ENCODE data around the gene ITGB5. TPM values are rescaled to one million over a fixed set of nuclear protein-coding genes. Genes with fewer than 3 reads are reported as not detected.

The ITGB5 gene
- total RNA-seq, 1 experiment from 2014 or later = 77.8 TPM

- TF ChIP-seq CTCF (IDR thresholded peaks at IDR 0.05 in 2 of 3, conservative IDR thresholded peaks at IDR 0.05 in 1 of 3; ENCODE audit: borderline replicate concordance in 1 of 3, insufficient read depth in 1 of 3, low read depth in 2 of 3, low read length in 2 of 3) (no peak), EZH2phosphoT487 (IDR thresholded peaks at IDR 0.05; ENCODE audit: borderline replicate concordance) (no peak)
Measured at GRCh38 chr3:124767691-124768090, 119.5 kb downstream of the ITGB5 start (continued).

GRCh38 chr3:124767264-124767663 lies 119.9 kb downstream of the ITGB5 start:
- CTCF ChIA-PET = interaction anchor here (5.6 kb wide), 1 partner anchor 134 kb away, joined by 35 read pairs; no protein-coding TSS in a partner anchor
- Histone ChIP-seq H3K27ac (ENCODE audit: low read depth, low read length) (no peak overlapping the region), H3K9me3 (ENCODE audit: control insufficient read depth in 1 of 2, insufficient read depth in 1 of 2, low read depth in 1 of 2, low read length in 2 of 2) (no peaks in the 10 kb centered on the region), H3K9me2 (ENCODE audit: insufficient read depth) (no peaks in the 10 kb centered on the region), H3K4me1 (ENCODE audit: control insufficient read depth in 1 of 2, insufficient read depth in 2 of 2, low read length in 2 of 2) (peaks cover 0 to 4% of the 10 kb centered on the region in 2 experiments; a peak in 1 of 4 replicates), H2AFZ (ENCODE audit: low read depth, low read length, poor library complexity, severe bottlenecking) (no peak overlapping the region), H3K4me3 (replicated peaks in 1 of 2; ENCODE audit: low read depth in 1 of 2, low read length in 2 of 2) (no peak overlapping the region), H3K27me3 (ENCODE audit: insufficient read depth, low read length) (no peaks in the 10 kb centered on the region), H3K36me3 (ENCODE audit: control insufficient read depth in 1 of 2, insufficient read depth in 2 of 2, low read length in 2 of 2) (peaks cover under 1 to 3% of the 10 kb centered on the region in 2 experiments; a peak in 1 of 4 replicates), H3K9ac (ENCODE audit: low read length) (no peak overlapping the region), H4K20me1 (ENCODE audit: insufficient read depth) (no peaks in the 10 kb centered on the region), H3K4me2 (ENCODE audit: low read length) (no peak overlapping the region), H3K79me2 (ENCODE audit: insufficient read depth, low read length) (no peaks in the 10 kb centered on the region)
- RAD21 ChIA-PET (ENCODE audit: low non-redundant PET in 1 of 2, low total read pairs in 2 of 2, uncharacterized antibody in 2 of 2, unreplicated experiment in 2 of 2) = no interaction called here
- no TSS peak for BruUV-seq (replicated peaks)
- DNase-seq (ENCODE audit: low read depth, low spot score) (no peak), ATAC-seq (no peak)
- POLR2A ChIA-PET = no interaction called here
- intact Hi-C loops (cut with micrococcal nuclease) = loop anchor here (10.0 kb wide), 1 partner anchor 202 kb away; no protein-coding TSS in a partner anchor
- TF ChIP-seq ZBTB33 (IDR thresholded peaks at IDR 0.05; ENCODE audit: extremely low read depth, insufficient replicate concordance, low read length) (no peak), SIN3A (IDR thresholded peaks at IDR 0.05; ENCODE audit: low read depth) (no peak), POLR2A (IDR thresholded peaks at IDR 0.05; ENCODE audit: borderline replicate concordance, extremely low read depth, insufficient read depth, insufficient read length) (no peak), RAD21 (IDR thresholded peaks at IDR 0.05; ENCODE audit: low read depth) (no peak), POLR2AphosphoS5 (IDR thresholded peaks at IDR 0.05; ENCODE audit: low read depth, low read length) (no peak), YY1 (IDR thresholded peaks at IDR 0.05; ENCODE audit: extremely low read depth, insufficient replicate concordance, low read depth, low read length) (no peak), EZH2phosphoT487 (IDR thresholded peaks at IDR 0.05; ENCODE audit: borderline replicate concordance) (no peak), FOSL1 (IDR thresholded peaks at IDR 0.05; ENCODE audit: low read depth) (no peak), SP1 (IDR thresholded peaks at IDR 0.05; ENCODE audit: low read depth) (no peak), ELF1 (IDR thresholded peaks at IDR 0.05; ENCODE audit: borderline replicate concordance, low read depth) (no peak), TCF7L2 (IDR thresholded peaks at IDR 0.05; ENCODE audit: borderline replicate concordance, extremely low read depth, insufficient read depth, insufficient read length) (no peak), CBX3 (IDR thresholded peaks at IDR 0.05; ENCODE audit: low read depth) (no peak), CTCF (IDR thresholded peaks at IDR 0.05 in 2 of 3, conservative IDR thresholded peaks at IDR 0.05 in 1 of 3; ENCODE audit: borderline replicate concordance in 1 of 3, insufficient read depth in 1 of 3, low read depth in 2 of 3, low read length in 2 of 3) (no peak), JUND (IDR thresholded peaks at IDR 0.05) (no peak)
